IMR-90 (cell line): Measurements from ENCODE around the gene NUP93. TPM values are rescaled to one million over a fixed set of nuclear protein-coding genes. Genes with fewer than 3 reads are reported as not detected.

Experiments used
- ATAC-seq: fragments of 200-7000 bp; cut with Tn5 transposase; 2 replicates; pipeline ENCODE4 v1.9.1; 2020; ENCODE audit warnings: low read depth, mild to moderate bottlenecking, moderate library complexity
- BruUV-seq: library from RNA; stranded (reverse); fragments of 400-500 nt; replicated peaks from 2 replicates; lab custom pipeline; 2021; lab: Mats Ljungman, UMichigan
- CTCF ChIA-PET: fragments of 300-600 bp; formaldehyde crosslinking; extraction: SDS; loops from one replicate; lab custom pipeline; 2021; ENCODE audit warnings: antibody characterized with exemption; lab: Yijun Ruan, JAX
- POLR2A ChIA-PET: fragments of 300-600 bp; sonication (Branson Sonifier 250); formaldehyde crosslinking; loops from one replicate; lab custom pipeline; 2022; ENCODE audit warnings: antibody characterized with exemption; ENCODE audit not compliant: unreplicated experiment; lab: Charles Lee
- DNase-seq: peaks from one replicate; pipeline ENCODE4 v3.0.0; 2013
- H2AFZ ChIP-seq: replicated peaks from 2 replicates; pipeline ENCODE3; 2013; ENCODE audit warnings: low read length, mild to moderate bottlenecking; ENCODE audit not compliant: poor library complexity
- H2AK5ac ChIP-seq: 2 replicates; pipeline ENCODE4 v1.6.1; 2013; ENCODE audit warnings: low read depth, low read length, inconsistent platforms
- H2AK9ac ChIP-seq: replicated peaks from 2 replicates; pipeline ENCODE3; 2013; ENCODE audit warnings: mild to moderate bottlenecking, low read depth, low read length, moderate library complexity; ENCODE audit not compliant: poor library complexity
- H2BK120ac ChIP-seq: 2 replicates; pipeline ENCODE4 v1.6.1; 2013; ENCODE audit warnings: low read depth, low read length, inconsistent platforms
- H2BK15ac ChIP-seq: 3 replicates; pipeline ENCODE4 v1.6.1; 2013; ENCODE audit warnings: low read depth, low read length, inconsistent platforms
- H2BK20ac ChIP-seq: 2 replicates; pipeline ENCODE4 v1.6.1; 2013; ENCODE audit warnings: low read depth, mild to moderate bottlenecking, inconsistent platforms, low read length, moderate library complexity
- H2BK5ac ChIP-seq: 2 replicates; pipeline ENCODE4 v1.6.1; 2013; ENCODE audit warnings: mild to moderate bottlenecking, low read depth, low read length, inconsistent platforms; ENCODE audit not compliant: poor library complexity, severe bottlenecking
- H3K14ac ChIP-seq: replicated peaks from 2 replicates; pipeline ENCODE4 v1.6.1; 2013; ENCODE audit warnings: low read depth, low read length, inconsistent platforms
- H3K18ac ChIP-seq: 2 replicates; pipeline ENCODE4 v1.6.1; 2013; ENCODE audit warnings: low read depth, low read length, control low read depth
- H3K23ac ChIP-seq: 2 replicates; pipeline ENCODE4 v1.6.1; 2013; ENCODE audit warnings: low read depth, low read length, inconsistent platforms
- H3K27ac ChIP-seq: 2 replicates; pipeline ENCODE4 v1.5.1; 2013; ENCODE audit warnings: mild to moderate bottlenecking, control low read depth, low read length; ENCODE audit not compliant: insufficient read depth
- H3K27me3 ChIP-seq: 2 replicates; pipeline ENCODE4 v1.6.1; 2013; ENCODE audit warnings: low read length; ENCODE audit not compliant: control insufficient read depth, insufficient read depth
- H3K36me3 ChIP-seq: 2 replicates; pipeline ENCODE4 v1.6.1; 2013; ENCODE audit warnings: low read length, mixed read lengths; ENCODE audit not compliant: control insufficient read depth, insufficient read depth
- H3K4ac ChIP-seq: 2 replicates; pipeline ENCODE4 v1.6.1; 2013; ENCODE audit warnings: low read depth, low read length, inconsistent platforms
- H3K4me1 ChIP-seq: 2 replicates; pipeline ENCODE4 v1.6.1; 2013; ENCODE audit warnings: low read length, mixed read lengths; ENCODE audit not compliant: control insufficient read depth, insufficient read depth
- H3K4me2 ChIP-seq: 2 replicates; pipeline ENCODE4 v1.6.1; 2013; ENCODE audit warnings: low read depth, mild to moderate bottlenecking, control low read depth, low read length, moderate library complexity
- H3K4me3 ChIP-seq: 2 replicates; pipeline ENCODE4 v1.5.1; 2013; ENCODE audit warnings: low read depth, mild to moderate bottlenecking, control low read depth, low read length, moderate library complexity; ENCODE audit not compliant: insufficient read depth
- H3K56ac ChIP-seq: 2 replicates; pipeline ENCODE4 v1.6.1; 2013; ENCODE audit warnings: low read length, inconsistent platforms; ENCODE audit not compliant: insufficient read depth; ENCODE audit errors: extremely low read depth
- H3K79me1 ChIP-seq, 2 experiments: 2 replicates each; pipeline ENCODE4 v1.6.1; 2013; ENCODE audit warnings: low read length in 2 of 2, inconsistent platforms in 1 of 2, low read depth in 1 of 2
- H3K9ac ChIP-seq: 2 replicates; pipeline ENCODE4 v1.6.1; 2013; ENCODE audit warnings: low read depth, low read length, control low read depth
- H3K9me1 ChIP-seq: 2 replicates; pipeline ENCODE4 v1.6.1; 2013; ENCODE audit warnings: low read length, inconsistent platforms; ENCODE audit not compliant: insufficient read depth
- H3K9me3 ChIP-seq: 2 replicates; pipeline ENCODE4 v1.6.1; 2013; ENCODE audit warnings: low read length; ENCODE audit not compliant: control insufficient read depth, insufficient read depth
- H4K20me1 ChIP-seq: 2 replicates; pipeline ENCODE4 v1.6.1; 2013; ENCODE audit warnings: low read length, inconsistent platforms; ENCODE audit not compliant: insufficient read depth
- H4K5ac ChIP-seq: 2 replicates; pipeline ENCODE4 v1.6.1; 2013; ENCODE audit warnings: mild to moderate bottlenecking, low read depth, low read length, control low read depth
- H4K8ac ChIP-seq, 2 experiments: 2 replicates each; pipeline ENCODE4 v1.6.1; 2013; ENCODE audit warnings: low read depth in 2 of 2, low read length in 2 of 2, control low read depth in 1 of 2, inconsistent platforms in 1 of 2
- H4K91ac ChIP-seq: 2 replicates; pipeline ENCODE4 v1.6.1; 2013; ENCODE audit warnings: low read depth, low read length, inconsistent platforms; ENCODE audit not compliant: insufficient read depth
- CEBPB ChIP-seq: IDR thresholded peaks from 2 replicates; pipeline ENCODE4 v1.6.1; 2012; ENCODE audit warnings: low read depth, low read length, improper control_type of control experiment
- CHD1 ChIP-seq: IDR thresholded peaks from 2 replicates; pipeline ENCODE4 v1.6.1; 2012; ENCODE audit warnings: low read depth, low read length, improper control_type of control experiment
- FOS ChIP-seq: fragments of 150-350 bp; IDR thresholded peaks from 2 replicates; pipeline ENCODE4 v1.6.1; 2016; ENCODE audit warnings: low read depth, low read length
- WGBS, 2 experiments: methylation state at CpG; one replicate each; pipeline versions ENCODE4 v1.1.5 to v1.1.7; 2013; ENCODE audit warnings: missing lambda C conversion rate in 2 of 2; ENCODE audit not compliant: insufficient read length in 1 of 2; ENCODE audit errors: extremely low coverage in 2 of 2; 5-methylcytosine and 5-hydroxymethylcytosine counted together
- dilution Hi-C: fragments of 300-500 bp; cut with HindIII; formaldehyde crosslinking; loops from one replicate; pipeline ENCODE4 v1.14.3; 2018; ENCODE audit warnings: low sequenced_read_pairs; ENCODE audit not compliant: unreplicated experiment
- in situ Hi-C: fragments of 300-500 bp; cut with MboI; formaldehyde crosslinking; loops from 3 replicates; pipeline ENCODE4 v1.14.3; 2019; ENCODE audit warnings: low sequenced_read_pairs, inconsistent platforms, mixed read lengths
- intact Hi-C: fragments of 100-400 bp; cut with micrococcal nuclease; formaldehyde crosslinking; loops from 2 replicates; pipeline ENCODE4 v1.10.0; 2022
- polyA plus RNA-seq, 3 experiments: library from polyadenylated mRNA; depleted of rRNA; stranded (reverse); fragments of >200 nt; gene quantifications; 2 replicates each; pipeline ENCODE4 v1.2.3, GENCODE V29; 2012; ENCODE audit warnings: low replicate concordance in 1 of 3
- total RNA-seq: library from RNA; depleted of rRNA; stranded (reverse); fragments of >200 nt; gene quantifications from 2 replicates; pipeline ENCODE4 v1.2.3, GENCODE V29; 2012

Gene NUP93
- total and polyA plus RNA-seq, 2 of the 4 experiments (the other 2 are of a cell fraction), result 54.6 to 72.6 TPM

DNA sequence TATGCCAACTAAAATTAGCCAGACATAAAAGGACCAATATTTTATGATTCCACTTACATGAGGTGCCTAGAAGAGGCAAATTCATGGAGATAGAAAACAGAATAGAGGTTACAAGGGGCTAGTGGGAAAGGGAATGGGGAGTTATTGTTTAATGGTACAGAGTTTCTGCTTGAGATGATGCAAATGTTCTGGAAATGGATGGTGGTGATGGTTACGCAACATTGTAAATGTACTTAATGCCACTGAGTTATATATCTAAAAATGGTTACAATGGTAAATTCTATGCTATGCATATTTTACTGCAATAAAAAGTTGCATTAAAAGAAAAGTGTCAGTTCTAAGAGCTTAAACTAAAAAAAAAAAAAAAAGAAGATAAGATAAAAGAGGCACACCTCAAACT lies 29.7 kb upstream of the NUP93 start:
- no peak overlapping the region for H2AFZ ChIP-seq
- no peak overlapping the region for H4K91ac ChIP-seq
- DNase-seq, result peak; percentile 16
- no peak overlapping the region for H3K4ac ChIP-seq
- peaks cover 5% of the 10 kb centered on the region for H3K9me3 ChIP-seq
- no peaks in the 10 kb centered on the region for H3K36me3 ChIP-seq
- no peak overlapping the region for H4K5ac ChIP-seq
- in situ Hi-C loops (loop anchor here (5.0 to 25.0 kb wide), 2 partner anchors 123 to 763 kb away; no protein-coding TSS in a partner anchor), dilution Hi-C loops (no loop called here), intact Hi-C loops (loop anchor here (5.0 kb wide), 2 partner anchors 248 to 758 kb away; partner anchors contain the start of genes NUDT21 and OGFOD1)
- H3K56ac ChIP-seq, result no peak overlapping the region
- no peak overlapping the region for H2BK20ac ChIP-seq
- H2AK9ac ChIP-seq, result no peak overlapping the region
- H3K79me1 ChIP-seq, result no peaks in the 10 kb centered on the region
- no peak overlapping the region for H2BK15ac ChIP-seq
- H3K4me3 ChIP-seq, result no peak overlapping the region
- no peak overlapping the region for H3K27ac ChIP-seq
- no peak overlapping the region for H4K8ac ChIP-seq
- H3K14ac ChIP-seq, result no peak overlapping the region
- H3K4me2 ChIP-seq, result no peak overlapping the region
- no peak for ATAC-seq
- no CpG with 5 or more reads among the region's 1 CpG for WGBS, 2 experiments
- H3K9ac ChIP-seq, result no peak overlapping the region
- peaks cover 2% of the 10 kb centered on the region; the same call in 1 of the 2 replicates for H3K27me3 ChIP-seq
- no peaks in the 10 kb centered on the region for H4K20me1 ChIP-seq
- no TSS peak for BruUV-seq
- H2BK120ac ChIP-seq, result no peak overlapping the region
- H3K9me1 ChIP-seq, result no peaks in the 10 kb centered on the region; the same call in 1 of the 2 replicates
- no peak overlapping the region for H3K18ac ChIP-seq
- CTCF ChIA-PET, result interaction anchor here (0.5 to 1.0 kb wide), 2 partner anchors 99 to 1679 kb away, joined by 3 to 6 read pairs; no protein-coding TSS in a partner anchor
- no peaks in the 10 kb centered on the region for H3K4me1 ChIP-seq
- no peak overlapping the region for H2AK5ac ChIP-seq
- peak overlapping the region; percentile 15 for H2BK5ac ChIP-seq
- TF ChIP-seq CHD1 (no peak), CEBPB (peak; percentile 95), FOS (no peak)
- POLR2A ChIA-PET, result no interaction called here
- no peak overlapping the region for H3K23ac ChIP-seq
